GM12878 (cell line): ENCODE results near the gene ST3GAL5. TPM values are rescaled to one million over a fixed set of nuclear protein-coding genes. Genes with fewer than 3 reads are reported as not detected.

ENCODE experiments used
- BRCA1 ChIP-seq: IDR thresholded peaks from 2 replicates; pipeline ENCODE4 v1.6.1; 2011; ENCODE audit warnings: low read depth, low read length, improper control_type of control experiment
- CBX3 ChIP-seq: fragments of 200-600 bp; sonication (generic); IDR thresholded peaks from 2 replicates; pipeline ENCODE4 v1.6.1; 2016; ENCODE audit warnings: low read depth, borderline replicate concordance
- REST ChIP-seq: IDR thresholded peaks from 2 replicates; pipeline ENCODE4 v1.6.1; 2012; ENCODE audit warnings: mild to moderate bottlenecking, low read depth, low read length
- SIX5 ChIP-seq: IDR thresholded peaks from 2 replicates; pipeline ENCODE4 v1.6.1; 2011; ENCODE audit warnings: mild to moderate bottlenecking, low read depth, low read length, moderate library complexity; ENCODE audit not compliant: severe bottlenecking
- SPI1 ChIP-seq: IDR thresholded peaks from 2 replicates; pipeline ENCODE4 v1.6.1; 2011; ENCODE audit warnings: low read depth, mild to moderate bottlenecking, low read length, moderate library complexity, borderline replicate concordance; ENCODE audit not compliant: insufficient read depth
- USF1 ChIP-seq: IDR thresholded peaks from 2 replicates; pipeline ENCODE4 v1.6.1; 2011; ENCODE audit warnings: borderline replicate concordance, low read depth, mild to moderate bottlenecking, moderate library complexity, mixed read lengths, low read length; ENCODE audit not compliant: insufficient read depth; ENCODE audit errors: extremely low read length
- ZBTB4 ChIP-seq: fragments of 450-650 bp; formaldehyde crosslinking; IDR thresholded peaks from 2 replicates; pipeline ENCODE4 v1.4.0; 2022; ENCODE audit warnings: mild to moderate bottlenecking, moderate library complexity
- ZBTB40 ChIP-seq: fragments of 450-650 bp; IDR thresholded peaks from 2 replicates; pipeline ENCODE4 v1.6.1; 2016; ENCODE audit warnings: mild to moderate bottlenecking, moderate library complexity, borderline replicate concordance
- polyA plus RNA-seq, 11 experiments: library from polyadenylated mRNA; depleted of rRNA in 4 of 11; unstranded in 6 of 11; stranded (reverse) in 5 of 11; fragments of >200 nt; fragmentation: Nextera tagmentation in 4 of 11; fragmentation: Illumina TruSeq in 1 of 11; extraction: Ambion mirVana in 4 of 11; extraction: Trizol in 1 of 11; gene quantifications; 1 replicate in 1 of 11; 2 replicates in 10 of 11; pipeline versions ENCODE4 v1.2.1 to v1.2.3, GENCODE V29; 2011 to 2016; ENCODE audit warnings: inconsistent platforms in 2 of 11, missing spikeins in 2 of 11, low read depth in 1 of 11
- total RNA-seq, 4 experiments: library from RNA; depleted of rRNA in 3 of 4; stranded (reverse); fragments of >200 nt in 3 of 4; fragmentation: Illumina TruSeq in 1 of 4; extraction: Trizol in 1 of 4; gene quantifications; 2 replicates each; pipeline versions ENCODE4 v1.2.1 to v1.2.3, GENCODE V29; 2013 to 2021

ST3GAL5 gene
- total and polyA plus RNA-seq, 10 of the 15 experiments (the other 5 are each of a cell fraction or from before 2014, with no cell fraction given), result 5.2 to 60.9 (median 10.2) TPM

GRCh38 chr2:85802354-85803103 is 86.3 kb downstream of the ST3GAL5 start (continued):
- TF ChIP-seq ZBTB4 (CRISPR knock-in tag), result no peak
- no peak for TF ChIP-seq REST
- no peak for TF ChIP-seq BRCA1
- no peak for TF ChIP-seq CBX3
- no peak for TF ChIP-seq SIX5
- no peak for TF ChIP-seq SPI1
- TF ChIP-seq ZBTB40, result no peak
- no peak for TF ChIP-seq USF1
- TF ChIP-seq, all 136 proteins: peak for 0
